Activated gamma-delta T cell (primary cell): ENCODE measurements around the gene RPS2.
A peak's percentile ranks its signal among the peaks of the same experiment; 100 is the strongest.

ENCODE experiments used
- DNase-seq: peaks from one replicate; lab custom pipeline; 2025; lab: John Stamatoyannopoulos, UW

Gene RPS2

GRCh38 chr16:1998852-1999801, 34.5 kb upstream of the RPS2 start:
- DNase-seq: no peak

- DNase-seq: no peak
These were observed 33.8 kb upstream of the RPS2 start for GRCh38 chr16:1998360-1998835.

GRCh38 chr16:1997494-1998359, 33.1 kb upstream of the RPS2 start:
- DNase-seq: no peak

- DNase-seq: no peak
These were observed 29.1 kb upstream of the RPS2 start for GRCh38 chr16:1993731-1994131.

GRCh38 chr16:1992704-1993317, 28.2 kb upstream of the RPS2 start:
- DNase-seq: no peak

- DNase-seq: peak; percentile 99
These were observed 27.5 kb upstream of the RPS2 start for GRCh38 chr16:1991948-1992703.

GRCh38 chr16:1991588-1991947, 26.9 kb upstream of the RPS2 start:
- no peak for DNase-seq

- DNase-seq: no peak
These were observed 26.5 kb upstream of the RPS2 start for GRCh38 chr16:1991135-1991551.

GRCh38 chr16:1990351-1991134, 25.9 kb upstream of the RPS2 start:
- DNase-seq: no peak

GRCh38 chr16:1990101-1990350, 25.4 kb upstream of the RPS2 start:
- no peak for DNase-seq

GRCh38 chr16:1989209-1990100, 24.8 kb upstream of the RPS2 start, which contains the start of gene SYNGR3:
TSS of gene SYNGR3 (plus strand) at chr16:1989970. CDS start at chr16:1990103, 133 bp downstream.
- no peak for DNase-seq

- DNase-seq: no peak
These were observed 22.6 kb upstream of the RPS2 start for GRCh38 chr16:1987198-1987597.

GRCh38 chr16:1985466-1986150, 21.0 kb upstream of the RPS2 start:
- DNase-seq: no peak

- DNase-seq: no peak
These were observed 20.0 kb upstream of the RPS2 start for GRCh38 chr16:1984347-1985225.

- peak; percentile 59 for DNase-seq
These were observed 19.1 kb upstream of the RPS2 start, which contains the start of gene GFER for GRCh38 chr16:1983544-1984346. TSS of gene GFER (plus strand) at chr16:1984193. CDS start at chr16:1984219, 26 bp downstream.

- no peak for DNase-seq
These were observed 18.4 kb upstream of the RPS2 start for GRCh38 chr16:1982991-1983543.

GRCh38 chr16:1982013-1982433, 17.4 kb upstream of the RPS2 start:
- no peak for DNase-seq
